ENCODE results near the gene LBH.
A peak's percentile ranks its signal among the peaks of the same experiment; 100 is the strongest.

LBH gene

GRCh38 chr2:30231212-30231995 is at the start of gene LBH:
LBH (plus strand) TSS chr2:30231534; CDS start chr2:30231739, 205 bp downstream.
- DNase-seq: no peak

GRCh38 chr2:30184035-30184434 is 47.3 kb upstream of the LBH start:
- DNase-seq: no peak

DNA sequence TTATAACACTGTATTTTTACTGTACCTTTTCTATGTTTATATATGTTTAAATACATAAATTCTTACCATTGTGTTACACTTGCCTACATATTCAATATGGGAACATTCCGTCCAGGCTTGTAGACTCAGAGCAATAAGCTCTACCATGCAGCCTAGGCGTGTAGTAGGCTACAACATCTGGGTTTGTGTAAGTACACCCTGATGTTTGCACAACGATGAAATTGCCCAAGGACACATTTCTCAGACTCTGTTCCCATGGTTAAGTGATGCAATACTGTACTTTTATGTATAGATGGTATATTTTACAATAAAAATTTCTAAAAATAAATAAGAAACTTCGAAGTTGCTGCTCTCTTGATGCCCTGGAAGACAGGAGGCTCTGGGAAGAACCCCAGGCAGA is 46.2 kb upstream of the LBH start:
- peak; percentile 66 for DNase-seq

- DNase-seq: no peak
Observed at GRCh38 chr2:30188292-30188691, 43.0 kb upstream of the LBH start.

DNA sequence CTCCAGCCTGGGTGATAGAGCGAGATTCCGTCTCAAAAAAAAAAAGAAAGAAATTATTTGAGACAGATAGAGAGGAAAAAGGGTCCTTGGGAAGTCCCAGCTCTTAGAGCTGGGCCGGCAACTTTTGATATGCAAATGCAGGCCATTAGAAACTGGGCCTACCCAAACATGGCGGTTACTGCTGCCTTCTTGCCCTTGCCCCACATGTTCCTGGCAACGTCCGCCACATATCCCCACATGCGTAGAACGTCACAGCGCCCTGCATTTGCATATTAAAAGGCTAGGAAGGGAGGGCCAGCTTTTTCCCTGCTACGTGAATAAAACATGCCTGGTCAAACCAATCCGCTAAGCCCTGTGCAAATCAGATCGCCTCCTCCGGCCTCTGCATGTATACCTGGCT is 40.7 kb upstream of the LBH start:
- DNase-seq: no peak

DNA sequence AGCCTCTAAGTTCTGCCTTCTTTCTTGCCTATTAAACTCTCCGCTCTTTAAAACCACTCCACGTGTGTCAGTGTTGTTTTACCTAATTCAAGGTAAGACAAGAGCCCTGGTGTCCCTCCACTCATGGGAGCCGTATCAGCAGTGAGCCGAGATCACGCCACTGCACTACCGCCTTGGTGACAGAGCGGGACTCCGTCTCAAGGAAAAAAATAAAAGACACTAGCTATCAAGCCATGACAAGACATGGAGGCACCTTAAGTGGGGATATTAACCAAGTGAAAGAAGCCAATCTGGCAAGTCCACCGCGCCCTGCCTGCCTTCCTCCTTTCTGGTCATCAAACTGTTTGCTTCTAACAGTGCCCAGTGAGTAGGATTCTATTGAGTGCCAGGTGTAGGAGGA is 40.2 kb upstream of the LBH start:
- no peak for DNase-seq

- DNase-seq: no peak
Observed at GRCh38 chr2:30191819-30192271, 39.5 kb upstream of the LBH start.

DNA sequence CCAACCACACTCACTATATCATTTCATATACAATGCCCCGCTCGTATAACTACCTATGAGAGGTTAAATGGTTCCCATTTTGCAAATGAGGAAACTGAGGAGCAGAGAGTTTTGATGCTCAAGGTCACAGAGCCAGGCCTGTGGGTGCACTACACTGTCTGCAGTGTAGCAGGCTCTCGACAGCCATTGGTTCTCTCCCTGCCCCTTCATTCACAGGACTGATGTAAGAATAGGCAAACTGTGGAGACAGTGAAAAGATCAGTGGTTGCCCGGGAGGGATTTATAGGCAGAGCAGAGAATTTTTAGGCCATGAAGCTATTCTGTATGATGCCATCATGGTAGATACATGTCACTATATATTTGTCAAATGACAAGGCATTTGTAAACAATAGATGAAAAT is 39.0 kb upstream of the LBH start:
- no peak for DNase-seq

DNA sequence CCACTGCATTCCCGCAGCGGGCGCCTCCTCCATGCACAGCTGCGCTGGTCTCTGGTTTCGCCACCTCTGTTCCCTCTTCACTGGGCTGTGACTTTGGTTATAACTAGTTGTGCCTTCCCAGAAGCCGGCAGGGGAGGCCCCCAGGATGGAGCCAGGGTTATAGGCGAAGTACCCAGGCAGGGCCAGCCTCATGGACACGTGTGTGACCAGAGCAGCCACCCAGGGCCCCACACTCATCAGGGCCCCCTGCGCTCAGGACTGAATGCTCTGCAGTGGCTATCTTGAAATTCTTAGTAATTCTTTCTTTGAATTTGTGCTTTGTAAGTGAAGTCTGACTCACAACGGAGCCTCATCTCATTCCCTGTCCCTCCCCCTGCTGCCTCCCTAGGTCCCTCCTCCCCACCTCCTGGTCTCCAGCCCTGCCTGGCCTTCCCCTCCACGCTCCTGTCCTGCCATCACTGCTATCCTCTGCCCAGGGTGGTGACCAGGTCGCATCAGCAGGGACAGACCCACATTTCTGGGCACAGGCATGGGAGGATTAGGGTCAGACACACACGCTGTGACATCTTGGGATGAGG is 38.1 kb upstream of the LBH start:
- no peak for DNase-seq

GRCh38 chr2:30194421-30194820 is 36.9 kb upstream of the LBH start:
- DNase-seq: no peak

DNA sequence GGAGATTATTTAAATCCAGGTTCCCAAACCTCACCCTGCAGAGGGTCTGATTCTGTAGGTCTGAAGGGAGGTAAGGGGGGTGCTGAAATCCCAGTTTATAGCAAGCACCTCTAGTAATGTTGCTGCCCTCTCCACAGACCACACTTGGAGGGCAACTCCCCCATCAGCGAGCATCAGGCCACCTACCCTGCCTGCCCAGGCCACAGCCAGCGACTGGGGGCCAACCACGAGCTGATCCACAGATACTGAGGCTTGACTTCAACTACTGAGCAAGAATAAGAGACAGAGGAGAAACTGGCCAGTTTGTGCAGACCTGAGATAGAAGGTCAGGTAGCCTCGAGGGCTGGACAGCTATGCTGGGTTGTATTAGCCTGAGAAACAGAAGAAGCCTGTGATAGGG is 36.3 kb upstream of the LBH start:
- DNase-seq: no peak

DNA sequence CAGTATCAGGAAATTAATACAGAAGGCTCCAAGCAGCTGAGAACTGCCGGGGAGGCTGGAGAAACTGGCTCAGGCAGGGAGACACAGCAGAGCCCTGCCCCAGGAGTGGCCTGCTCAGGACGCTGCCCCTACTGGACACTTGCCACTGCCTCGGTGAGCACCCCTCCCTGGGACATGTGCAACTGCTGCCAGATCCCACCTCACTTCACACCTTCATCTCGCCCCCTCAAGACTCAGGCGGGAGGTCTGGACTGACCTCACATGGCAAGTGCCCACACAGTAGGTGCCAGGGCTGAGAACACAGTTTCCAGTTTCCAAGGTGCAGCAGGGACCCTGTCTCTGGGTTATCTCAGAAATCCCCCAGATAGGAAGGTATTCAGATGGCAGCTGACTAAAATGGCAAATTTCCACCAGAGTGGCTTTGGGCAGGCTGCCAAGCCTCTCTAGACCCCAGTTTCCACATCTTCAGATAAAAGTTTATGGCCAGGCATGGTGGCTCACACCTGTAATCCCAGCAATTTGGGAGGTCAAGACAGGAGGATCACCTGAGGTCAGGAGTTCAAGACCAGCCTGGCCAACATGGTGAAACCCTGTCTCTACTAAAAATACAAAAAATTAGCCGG is 33.7 kb upstream of the LBH start:
- DNase-seq: no peak

DNA sequence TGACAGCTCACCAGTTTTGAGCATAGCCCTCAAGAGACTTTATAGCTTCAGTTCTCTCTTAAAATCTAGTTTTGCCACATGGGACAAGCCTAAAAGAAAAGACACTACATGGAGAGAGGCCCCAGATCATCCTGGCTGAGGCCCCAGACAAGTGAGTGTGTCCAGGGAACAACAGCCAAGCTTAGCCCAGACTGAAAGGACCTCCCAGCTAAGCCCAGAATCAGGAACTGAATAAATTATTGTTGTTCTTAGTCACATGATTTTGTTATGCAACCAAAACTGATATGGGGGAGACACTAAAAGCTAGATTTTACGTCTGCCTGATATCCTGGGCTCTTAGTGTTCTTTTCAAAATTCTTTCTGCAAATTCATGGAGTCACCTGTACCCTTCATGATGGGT is 29.3 kb upstream of the LBH start:
- DNase-seq: peak; percentile 50

DNA sequence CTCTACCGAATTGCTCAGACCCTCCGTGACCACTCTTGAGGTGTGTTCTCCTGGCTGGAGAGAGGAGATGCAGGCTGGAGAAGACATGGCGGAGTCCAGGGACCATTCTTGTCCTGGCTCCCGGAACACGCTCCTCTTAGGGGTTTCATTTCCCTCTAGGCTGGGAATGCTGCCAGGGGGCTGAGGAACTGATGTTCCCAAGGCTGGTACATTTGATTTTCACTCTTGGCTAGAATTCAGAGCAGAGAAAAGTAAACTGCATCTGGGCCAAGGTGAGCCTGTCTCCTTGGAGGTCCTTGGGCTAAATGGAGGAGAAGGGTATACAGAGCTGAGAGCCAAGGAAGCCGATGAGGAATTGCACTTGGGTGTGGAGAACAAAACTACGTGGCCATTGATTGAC is 28.2 kb upstream of the LBH start:
- no peak for DNase-seq

DNA sequence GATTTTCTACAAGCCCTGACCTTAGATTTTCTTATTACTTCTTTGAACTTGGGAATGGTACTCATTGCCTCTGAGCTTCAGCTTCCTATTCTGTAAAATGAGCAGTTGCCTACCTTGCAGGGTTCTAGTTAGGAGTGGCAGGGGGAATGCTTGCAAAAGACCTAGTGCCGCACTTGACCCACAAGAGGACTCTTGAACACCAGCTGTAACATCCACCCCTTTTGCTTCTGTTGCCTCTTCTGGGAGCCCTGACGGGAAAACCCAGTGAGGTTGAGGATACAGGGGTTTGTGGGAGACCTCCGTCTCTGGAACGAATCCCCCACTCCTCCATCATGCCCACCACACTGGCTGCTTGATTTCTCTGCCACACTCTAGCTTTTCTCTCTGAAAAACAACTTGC is 27.1 kb upstream of the LBH start:
- no peak for DNase-seq

GRCh38 chr2:30205456-30205855 is 25.9 kb upstream of the LBH start:
- DNase-seq: no peak

DNA sequence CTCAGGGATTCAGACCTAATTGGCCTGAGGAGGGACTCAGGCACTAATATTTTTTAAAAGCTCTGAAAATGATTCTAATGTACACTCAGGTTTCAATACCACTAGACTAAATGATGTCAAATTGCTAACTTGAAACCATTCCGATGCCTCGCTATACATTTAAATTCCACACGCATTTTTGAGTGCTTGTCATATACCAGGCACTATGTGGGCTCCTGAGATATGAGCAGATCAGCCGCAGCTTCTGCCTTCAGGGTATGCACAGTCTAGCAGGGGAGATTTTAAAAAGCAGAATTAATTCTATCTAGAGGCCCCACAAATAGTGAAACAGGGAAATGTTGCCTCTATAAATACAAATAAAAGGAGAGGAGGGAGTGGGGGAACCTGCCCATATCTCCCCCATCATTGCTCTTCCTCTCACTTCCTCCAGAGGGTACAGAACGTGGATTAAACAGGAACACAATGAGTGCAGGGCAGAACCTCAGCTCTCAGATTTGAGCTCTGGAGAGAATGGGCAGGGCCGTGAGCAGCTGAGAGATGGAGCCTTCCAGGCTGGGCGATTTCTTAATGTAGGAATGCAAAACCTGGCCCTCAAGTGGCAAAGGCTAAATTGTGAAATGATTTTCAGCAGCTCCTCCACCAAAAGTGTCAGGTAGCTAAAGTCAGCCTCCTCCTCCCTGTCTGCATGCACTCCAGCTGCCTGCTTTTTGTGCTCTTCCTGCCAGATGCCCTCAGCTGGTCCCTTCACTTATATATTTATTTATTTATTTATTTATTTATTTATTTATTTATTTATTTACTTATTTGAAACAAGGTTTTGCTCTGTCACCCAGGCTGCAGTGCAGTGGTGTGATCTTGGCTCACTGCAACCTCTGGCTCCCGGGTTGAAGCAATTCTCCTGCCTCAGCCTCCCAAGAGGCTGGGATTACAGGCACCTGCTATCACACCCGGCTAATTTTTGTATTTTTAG is 24.6 kb upstream of the LBH start:
- no peak for DNase-seq

- DNase-seq: peak; percentile 39
Observed at GRCh38 chr2:30208453-30208852, 22.9 kb upstream of the LBH start.

DNA sequence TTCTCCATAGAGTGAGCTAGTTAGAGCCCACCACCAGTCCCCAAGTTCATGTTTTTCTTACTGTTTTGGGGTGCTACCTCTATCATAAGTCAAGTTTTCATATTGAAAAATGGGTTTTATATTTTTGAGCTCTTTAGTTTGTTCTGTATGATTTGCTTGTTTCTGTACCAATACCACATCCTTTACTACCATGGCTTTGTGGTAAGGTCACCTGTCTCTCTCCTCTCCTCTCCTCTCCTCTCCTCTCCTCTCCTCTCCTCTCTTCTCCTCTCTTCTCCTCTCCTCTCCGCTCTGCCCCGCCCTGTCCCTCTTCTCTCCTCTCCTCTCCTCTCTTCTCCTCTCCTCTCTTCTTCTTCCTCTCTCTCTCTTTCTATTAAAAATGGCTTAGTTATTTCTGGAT is 22.1 kb upstream of the LBH start:
- no peak for DNase-seq

- no peak for DNase-seq
Observed at GRCh38 chr2:30213326-30213725, 18.0 kb upstream of the LBH start.

DNA sequence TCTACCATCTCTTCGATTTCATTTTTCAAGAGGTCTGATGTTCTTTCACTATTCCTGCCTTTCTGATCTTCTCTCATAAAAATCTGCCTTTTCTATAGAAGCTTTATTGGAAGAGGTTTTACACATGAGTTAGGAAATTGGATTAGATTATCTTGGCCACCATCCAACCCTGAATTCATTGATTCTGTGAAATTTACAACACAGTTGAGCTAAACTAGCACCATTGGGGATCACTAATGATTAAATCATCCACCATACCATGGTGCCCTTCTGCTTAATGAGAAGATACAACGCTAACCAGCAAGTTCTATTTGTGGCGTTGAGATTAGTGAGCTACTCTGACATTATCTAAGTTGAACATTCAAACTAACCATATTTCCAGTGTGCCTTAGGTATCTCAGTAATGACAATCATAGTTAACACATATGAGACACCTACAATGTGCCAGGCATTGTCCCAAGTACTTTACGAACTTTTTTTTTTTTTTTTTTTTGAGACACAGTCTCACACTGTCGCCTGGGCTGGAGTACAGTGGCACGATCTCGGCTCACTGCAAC is 17.3 kb upstream of the LBH start:
- DNase-seq: no peak

- no peak for DNase-seq
Observed at GRCh38 chr2:30216157-30216556, 15.2 kb upstream of the LBH start.

Data from MV-4-11 (cell line).